Fibroblast of skin of left biceps (primary cell): ENCODE results near the gene CMIP.

Experiments
- DNase-seq, 2 experiments: peaks; one replicate each; pipeline ENCODE4 v3.0.0-alpha.2; 2013; ENCODE audit warnings: low read depth in 2 of 2

The CMIP gene

DNA sequence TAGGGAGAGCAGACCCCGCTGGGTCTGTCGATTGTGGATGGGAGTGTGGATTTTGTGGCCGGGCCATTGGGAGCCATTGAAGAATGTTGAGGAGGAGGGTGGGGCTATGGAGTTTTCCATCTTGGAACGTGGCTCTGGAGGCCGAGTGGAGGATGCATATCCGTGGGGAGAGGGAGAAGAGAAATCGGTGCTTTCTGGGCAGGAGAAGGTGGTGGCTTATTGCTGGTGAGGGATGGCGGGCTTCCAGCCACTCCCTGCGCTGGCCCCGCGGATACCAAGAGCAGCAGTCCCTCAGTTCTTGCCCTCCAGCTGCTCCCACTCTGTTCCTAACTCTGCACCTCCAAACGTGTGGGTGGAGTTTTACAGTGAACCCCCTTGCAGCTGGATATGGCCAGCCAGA is 162.4 kb downstream of the CMIP start:
- no peak for DNase-seq

DNA sequence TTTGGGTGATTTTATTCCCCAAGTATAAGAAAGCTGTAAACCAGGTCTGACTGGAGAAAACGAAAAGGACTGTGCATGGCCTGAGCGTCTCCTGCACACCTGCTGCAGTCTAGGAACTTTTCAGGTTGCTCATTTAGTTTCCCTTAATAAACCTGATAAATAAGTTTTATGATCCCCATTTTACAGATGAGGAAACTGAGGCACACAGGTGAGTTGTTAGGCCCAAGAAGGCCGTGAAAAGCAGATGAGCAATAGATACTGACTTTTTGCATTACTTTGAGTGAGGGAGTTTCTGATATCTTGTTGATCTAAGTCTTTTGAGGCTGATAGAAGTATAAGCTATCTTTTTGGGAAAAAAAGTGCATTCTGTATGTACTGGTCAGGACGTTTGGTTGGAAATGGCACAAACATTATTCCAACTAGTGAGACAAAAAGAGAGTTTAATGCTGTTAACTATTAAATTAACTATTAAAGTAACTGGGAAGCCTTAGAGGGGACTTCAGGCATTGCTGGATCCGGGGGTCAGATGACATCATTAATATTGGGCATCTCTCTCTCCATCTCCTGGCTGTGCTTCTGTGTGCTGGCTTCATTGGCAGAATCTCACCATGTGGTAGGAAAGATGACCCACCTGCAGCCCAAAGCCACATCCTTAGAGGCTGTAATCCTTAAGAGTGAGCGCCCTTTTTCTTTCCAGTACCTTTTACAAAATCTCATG is 163.4 kb downstream of the CMIP start:
- no peak for DNase-seq

DNA sequence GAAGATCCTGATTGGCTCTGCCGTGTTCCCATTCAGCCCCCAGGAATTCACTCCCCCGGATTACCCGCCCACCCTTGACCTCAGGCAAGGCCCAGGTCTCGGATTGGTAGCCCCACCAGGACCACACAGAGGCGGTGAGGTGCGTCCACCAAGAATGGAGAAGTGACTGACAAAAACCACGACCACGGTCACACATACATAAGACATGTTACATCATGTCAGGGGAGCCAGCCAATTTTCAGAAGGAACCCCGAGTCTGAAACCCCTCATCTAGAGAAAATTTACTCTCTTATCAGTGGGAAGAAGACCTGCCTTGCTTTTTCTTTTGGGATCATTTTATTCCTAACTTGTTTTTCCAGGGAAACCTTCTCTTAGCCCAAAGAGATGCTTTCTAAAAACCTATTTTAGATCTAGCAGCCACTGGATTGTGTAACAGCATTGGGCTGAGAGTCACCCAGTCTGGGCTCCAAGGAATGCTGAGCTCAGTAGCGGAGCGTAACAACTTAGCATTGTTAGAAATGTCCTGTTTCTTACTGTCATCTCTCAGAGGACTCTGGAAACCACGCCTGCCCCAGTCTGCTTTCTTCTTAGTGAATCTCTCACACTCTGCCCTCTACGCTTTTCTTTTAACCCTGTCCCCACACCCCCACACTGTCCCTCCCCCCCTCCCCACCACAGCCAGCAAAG is 164.1 kb downstream of the CMIP start:
- peak in 1 of 2 experiments; percentile 28 for DNase-seq

DNA sequence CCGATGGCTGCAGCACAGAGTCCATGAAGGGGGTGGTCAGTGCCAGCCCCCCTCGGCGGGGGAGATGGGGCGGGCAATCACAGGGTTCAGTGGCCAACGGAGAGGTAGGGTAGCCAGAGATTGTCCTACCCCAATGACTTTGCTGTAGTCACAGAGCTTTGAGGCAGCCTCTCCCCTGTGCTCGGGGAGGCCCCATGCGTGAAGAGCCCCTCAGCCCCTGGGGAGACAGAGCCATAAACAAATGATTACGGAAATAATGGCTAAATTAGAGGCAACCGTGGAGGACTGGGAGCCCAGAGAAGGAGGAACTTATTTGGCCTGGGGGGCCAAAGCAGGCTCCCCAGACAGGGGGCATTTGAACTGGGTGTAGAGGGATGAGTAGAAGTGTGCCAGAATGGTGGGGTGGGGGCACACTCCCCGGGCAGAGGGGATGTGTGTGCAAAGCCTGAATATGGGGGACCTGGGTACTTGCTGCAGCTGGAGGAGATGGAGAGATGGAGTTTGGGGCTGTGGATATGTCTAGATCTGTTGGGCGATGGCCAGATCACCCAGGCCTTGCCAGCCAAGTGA is 164.8 kb downstream of the CMIP start:
- DNase-seq: no peak

DNA sequence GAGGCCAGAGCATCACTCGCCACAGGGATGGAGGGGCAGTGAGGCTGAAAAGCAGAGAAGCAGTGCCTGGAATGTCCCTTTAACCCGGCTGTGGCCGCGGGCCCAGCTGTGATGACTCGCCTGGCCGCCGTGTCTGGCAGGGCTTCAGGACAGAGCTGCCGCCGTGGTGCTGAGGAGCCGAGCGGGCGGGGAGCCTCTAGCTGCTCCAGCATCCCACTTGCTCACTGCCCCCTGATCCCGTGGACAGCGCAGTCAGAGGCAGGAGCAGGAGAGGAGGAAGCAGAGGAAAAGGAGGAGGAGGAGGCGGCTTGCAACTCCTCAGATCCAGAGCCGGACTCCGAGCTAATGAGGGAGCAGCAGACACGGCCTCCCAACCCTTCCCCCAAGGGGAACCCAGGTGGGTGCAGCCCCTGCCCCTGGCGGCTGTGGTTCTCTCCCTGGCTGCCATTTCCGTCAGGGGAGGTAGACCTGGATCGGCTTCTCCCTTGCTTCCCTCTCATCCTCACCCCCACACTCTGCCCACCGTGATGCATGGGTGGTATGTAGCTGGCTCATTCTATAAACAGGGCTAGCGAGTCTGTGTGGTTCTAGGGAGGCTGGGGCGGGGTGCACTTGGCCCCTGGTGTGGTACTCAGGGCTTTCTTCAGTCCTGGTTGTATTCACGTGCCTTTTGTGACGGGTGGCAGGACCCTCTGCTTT is 165.7 kb downstream of the CMIP start:
- DNase-seq: peak in 1 of 2 experiments; percentile 15

DNA sequence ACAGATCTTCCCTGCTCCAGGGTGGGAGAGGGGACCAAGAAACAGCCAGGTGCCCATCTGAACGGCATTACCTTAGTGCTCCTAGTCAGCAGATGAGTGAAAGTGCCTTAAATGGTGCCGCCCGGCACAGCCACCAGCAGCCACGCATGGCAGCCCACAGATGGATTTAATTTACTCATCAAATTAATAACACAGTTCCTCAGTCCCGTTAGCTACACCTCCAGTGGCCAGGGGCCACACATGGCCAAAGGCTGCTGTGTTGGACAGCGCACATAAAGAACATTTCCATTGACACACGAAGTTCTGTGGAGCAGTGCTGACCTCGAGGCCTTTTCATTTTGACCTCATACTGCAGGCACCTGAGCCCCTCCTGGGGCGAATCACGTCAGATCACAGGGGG is 166.3 kb downstream of the CMIP start:
- DNase-seq: no peak

DNA sequence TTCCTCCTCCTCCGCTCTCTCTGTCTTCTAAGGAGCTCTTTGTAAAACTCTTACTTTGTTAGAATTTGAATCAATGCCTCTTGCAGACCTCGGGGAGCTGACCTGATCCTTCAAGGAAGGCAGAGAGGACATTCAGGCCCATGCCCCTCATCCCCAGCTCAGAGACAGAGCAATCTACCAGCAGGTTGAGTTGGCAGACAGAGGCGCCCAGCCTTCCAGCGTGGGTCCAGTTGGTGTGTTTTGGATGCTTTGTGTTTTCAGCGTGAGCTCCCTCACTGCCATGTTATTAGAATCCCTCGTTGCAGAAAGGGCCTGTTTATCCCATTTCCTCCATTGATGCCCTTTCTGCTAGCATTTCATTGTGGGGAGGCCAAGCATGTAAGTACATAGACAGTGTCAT is 167.1 kb downstream of the CMIP start:
- no peak for DNase-seq

DNA sequence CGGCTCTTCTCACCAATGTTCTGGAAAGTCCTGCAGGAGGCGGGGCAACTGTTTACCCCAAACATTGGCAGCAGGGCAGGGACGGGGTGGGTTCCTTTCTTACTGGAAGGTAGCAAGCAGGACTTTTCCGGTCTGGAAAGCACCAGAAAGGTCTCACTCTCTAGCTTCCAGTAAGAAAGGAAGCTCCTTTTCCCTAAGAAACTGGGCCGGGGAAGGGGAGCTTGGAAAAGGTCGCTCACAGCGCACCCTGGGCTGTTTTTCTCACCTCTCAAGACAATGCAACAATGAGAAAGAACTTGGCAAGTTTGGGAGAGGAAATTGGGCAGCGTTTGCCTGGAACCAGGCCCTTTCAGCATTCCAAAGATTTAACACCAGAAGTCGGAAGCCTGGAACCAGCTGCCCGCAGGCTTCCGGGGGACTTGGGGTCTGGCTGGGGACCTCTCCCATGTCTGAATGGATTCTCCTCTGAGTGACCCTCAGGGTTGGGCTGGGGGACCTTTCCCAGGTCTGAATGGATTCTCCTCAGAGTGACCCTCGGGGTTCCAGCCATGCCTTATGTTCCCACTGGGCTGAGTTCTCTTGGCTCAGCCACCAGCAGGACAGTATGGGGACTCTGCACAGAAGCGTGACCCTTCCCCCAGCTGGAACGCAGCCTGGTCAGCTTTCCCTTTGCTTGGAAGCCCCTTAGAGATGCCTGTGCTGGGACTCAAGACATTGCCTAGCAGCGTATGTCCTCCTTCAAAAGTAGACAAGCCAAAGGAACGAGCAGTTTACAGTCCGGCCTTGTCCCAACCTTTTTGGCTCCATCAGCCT is 167.9 kb downstream of the CMIP start:
- no peak for DNase-seq

DNA sequence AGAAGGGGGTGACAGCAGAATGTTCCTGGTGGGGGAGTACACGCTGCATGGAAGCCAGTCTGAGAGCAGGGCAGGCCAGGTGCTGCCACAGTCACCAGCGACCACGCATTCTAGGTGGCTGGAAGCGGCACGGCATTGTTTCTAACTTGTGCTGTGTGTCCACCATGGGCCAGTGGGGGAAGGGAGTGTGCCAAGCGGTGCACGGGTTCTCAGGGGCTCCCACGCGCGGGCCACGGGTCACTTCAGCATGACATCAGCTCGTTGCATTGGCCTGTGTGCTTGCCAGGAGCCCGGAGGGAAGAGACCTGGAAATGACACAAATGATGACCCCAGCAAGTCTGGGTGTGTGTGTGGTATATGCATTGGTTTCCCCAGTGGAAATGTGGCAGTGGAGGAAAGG is 169.6 kb downstream of the CMIP start:
- DNase-seq: no peak

DNA sequence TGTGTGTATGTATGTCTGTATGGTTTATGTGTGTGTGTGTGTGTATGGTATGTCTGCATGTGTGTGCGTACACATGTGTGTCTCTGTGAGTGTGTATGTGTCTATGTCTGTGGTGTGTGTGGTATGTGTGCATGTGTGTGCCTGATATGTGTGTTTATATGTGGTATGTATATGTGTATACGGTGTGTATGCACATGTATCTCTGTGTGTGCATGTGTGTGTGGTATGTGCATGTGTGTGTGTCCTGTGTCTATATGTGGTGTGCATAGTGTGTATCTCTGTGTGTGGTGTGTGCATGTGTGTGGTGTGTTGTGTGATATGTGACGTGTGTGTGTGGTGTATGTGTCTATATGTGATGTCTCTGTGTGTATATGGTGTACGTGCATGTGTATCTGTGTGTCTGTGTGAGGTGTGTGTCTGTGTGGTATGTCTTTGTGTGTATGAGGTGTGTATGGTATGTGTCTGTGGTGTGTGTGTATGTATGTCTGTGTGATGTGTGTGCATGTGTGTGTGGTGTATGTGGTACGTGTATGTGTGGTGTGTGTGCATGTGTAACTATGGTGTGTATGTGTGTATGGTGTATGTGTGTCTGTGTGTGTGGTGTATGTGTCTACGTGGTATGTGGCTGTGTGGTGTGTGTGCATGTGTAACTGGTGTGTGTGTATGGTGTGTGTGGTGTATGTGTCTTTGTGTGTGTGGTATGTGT is 170.2 kb downstream of the CMIP start:
- no peak for DNase-seq

DNA sequence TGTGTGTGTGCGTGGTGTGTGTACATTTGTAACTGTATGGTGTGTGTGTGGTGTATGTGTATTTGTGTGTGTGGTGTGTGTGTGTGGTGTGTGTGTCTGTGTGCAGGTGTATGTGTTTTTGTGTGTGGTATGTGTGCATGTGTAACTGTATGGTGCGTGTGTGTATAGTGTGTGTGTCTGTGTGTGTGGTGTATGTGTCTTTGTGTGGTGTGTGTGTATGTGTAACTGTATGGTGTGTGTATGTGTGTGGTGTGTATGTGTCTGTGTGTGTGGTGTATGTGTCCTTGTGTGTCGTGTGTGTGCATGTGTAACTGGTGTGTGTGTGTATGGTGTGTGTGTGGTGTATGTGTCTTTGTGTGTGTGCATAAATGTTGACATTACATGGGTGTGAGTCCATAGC is 170.8 kb downstream of the CMIP start:
- DNase-seq: no peak

DNA sequence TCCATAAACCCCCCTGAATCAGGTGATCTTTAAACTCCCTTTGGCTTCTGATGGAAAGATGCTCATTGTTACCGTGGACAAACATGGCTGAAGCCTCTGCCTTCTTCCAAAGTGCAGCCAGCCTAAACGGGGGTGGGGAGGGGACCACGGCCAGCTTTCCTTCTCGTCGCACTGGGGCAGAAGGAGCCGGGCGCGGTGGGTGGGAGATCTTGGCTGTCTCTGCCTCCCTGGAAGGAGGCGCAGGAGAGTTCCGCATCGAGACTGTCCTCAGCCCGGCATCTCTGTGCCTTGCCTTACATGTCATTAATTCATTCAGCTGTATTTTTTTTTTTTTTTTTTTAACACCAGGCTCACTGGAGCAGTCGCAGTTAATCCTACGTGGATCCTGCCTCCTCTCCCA is 171.2 kb downstream of the CMIP start:
- DNase-seq: no peak

DNA sequence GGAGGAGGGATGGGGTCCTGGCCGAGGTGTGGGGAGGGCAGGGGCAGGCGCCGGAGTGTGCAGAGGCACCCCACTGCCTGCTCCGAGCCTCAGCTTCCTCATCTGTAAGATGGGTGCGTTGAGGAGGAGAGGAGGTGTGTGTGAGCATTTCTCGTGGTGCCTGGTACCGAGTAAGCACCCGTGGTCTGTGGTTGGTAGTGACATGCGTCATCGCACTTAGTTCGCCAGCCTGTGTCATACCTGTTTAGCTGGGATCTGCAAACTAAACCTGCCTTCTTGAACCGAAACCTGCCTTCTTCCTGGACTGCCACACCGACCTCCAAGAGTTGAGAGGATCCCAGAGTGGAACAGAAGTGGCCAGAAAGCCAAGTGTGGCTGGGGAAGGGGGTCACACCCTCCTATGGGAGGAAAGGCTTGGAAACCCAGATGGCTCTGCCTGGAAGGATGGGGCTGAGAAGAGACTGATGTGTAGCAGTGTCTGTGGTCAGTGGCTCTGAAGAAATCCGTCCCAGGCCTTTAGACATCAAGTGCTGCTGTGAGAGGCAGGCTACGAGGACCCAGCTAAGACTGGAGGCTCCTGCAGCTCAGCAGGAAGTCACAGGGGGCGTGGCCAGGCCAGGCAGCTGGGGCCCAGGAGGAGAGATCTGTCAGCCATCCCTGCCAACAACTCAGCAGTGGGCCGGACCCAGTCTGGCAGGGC is 171.9 kb downstream of the CMIP start:
- DNase-seq: no peak

DNA sequence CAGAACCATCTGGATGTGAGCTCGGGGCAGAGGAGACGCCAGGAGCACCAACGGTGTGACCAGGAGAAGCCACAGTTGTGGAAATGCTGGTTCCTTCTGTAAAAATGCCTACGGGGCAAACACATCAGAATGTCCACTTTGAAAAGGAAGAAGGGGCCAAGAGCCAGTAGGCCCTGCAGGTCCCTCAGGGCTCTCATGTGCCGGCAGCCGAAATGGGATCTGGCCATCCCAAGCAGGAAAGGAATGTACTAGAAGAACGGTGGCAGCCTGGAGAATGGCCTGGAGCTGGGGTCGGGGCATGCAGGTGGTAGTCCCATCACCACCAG is 172.4 kb downstream of the CMIP start:
- no peak for DNase-seq

DNA sequence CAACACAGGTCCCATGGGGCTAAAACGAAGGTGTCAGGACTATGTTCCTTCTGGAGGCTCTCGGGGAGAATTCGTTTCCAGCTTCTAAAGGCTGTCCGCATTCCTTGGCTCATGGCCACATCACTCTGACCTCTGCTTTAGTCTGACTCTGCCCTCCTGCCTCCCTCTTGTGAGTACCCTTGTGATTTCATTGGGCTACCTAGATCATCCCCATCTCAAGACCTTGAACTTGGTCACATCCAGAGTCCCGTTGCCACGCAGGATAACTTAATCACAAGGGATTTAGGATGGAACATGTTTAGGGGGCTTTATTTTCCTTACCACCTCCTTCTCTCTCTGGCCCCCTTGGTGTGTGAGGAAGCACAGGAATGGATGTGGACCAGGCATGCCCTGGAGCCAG is 173.6 kb downstream of the CMIP start:
- DNase-seq: no peak

DNA sequence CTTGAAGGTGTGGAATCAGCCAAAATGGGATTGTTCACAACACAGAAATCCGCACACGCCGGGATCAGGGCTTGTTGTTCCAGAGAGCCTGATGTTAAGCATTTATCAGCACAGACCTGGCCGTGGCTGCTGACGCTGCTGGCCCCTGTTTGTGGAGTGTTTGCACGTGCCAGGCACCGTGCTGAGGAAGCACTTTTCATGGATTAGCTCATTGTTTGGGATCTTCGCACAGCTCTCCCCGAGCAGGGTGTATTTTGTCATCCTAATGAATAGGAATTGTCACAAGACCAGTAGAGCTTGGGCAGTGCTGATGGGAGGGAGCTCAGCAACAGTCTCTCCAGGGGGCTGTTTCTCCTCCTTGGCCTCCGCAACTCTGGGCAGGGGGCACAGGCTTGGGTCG is 174.1 kb downstream of the CMIP start:
- DNase-seq: no peak

DNA sequence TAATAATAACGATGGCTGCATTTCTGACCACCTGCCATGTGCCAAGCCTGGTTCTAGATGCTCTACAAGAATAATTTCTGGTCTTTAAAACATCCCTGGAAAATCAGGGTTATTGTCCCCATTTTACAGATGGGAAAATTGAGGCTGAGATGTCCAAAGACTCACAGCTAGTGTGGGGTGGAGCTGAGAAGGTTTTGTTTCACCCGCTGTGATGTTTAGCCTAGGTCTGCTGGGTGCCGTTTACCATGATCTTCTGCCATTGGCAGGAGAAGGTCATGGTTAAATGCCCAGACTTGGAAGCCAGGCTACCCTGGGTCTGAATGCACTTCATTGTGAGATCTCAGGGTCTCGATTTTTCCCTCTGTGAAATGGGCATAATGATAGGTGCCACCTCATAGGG is 175.4 kb downstream of the CMIP start:
- no peak for DNase-seq

DNA sequence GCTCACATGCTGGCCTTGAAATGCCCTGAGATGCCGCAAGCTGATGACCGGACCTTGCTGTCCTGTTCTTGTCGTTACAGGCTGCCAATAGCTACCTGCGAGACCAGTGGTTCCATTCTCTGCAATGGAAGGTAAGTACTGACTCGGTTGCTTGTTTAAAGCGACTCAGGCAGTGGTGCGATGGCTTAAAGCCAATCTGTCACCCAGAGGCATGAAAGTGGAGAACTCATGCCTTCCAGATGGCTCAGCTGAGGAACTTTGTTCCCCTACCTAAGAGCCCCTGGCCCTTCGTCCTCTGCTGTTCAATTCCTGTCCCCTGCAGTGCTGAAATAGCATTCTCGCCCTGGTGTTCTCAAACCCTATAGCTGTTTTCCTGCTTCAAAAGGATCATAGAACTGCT is 176.2 kb downstream of the CMIP start:
- no peak for DNase-seq

DNA sequence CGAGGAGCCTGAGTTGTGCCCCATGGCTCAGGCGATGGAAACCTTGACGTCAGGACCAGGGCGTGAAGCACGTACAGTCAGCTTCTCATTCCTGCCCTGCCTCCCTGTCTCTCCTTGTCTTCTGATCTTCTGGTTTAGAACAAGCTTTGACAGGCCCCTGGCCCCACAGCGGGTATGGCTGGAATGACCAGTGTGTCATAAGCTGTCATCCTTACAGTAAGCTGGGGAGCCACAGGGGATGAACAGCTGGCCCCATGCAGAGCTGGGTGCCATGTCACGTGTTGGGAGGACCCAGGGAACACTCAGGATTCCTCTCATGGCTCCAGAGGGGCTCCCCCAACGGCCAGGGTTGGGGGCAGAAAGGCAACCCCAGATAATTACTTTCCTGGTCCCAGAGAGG is 176.9 kb downstream of the CMIP start:
- DNase-seq: no peak

DNA sequence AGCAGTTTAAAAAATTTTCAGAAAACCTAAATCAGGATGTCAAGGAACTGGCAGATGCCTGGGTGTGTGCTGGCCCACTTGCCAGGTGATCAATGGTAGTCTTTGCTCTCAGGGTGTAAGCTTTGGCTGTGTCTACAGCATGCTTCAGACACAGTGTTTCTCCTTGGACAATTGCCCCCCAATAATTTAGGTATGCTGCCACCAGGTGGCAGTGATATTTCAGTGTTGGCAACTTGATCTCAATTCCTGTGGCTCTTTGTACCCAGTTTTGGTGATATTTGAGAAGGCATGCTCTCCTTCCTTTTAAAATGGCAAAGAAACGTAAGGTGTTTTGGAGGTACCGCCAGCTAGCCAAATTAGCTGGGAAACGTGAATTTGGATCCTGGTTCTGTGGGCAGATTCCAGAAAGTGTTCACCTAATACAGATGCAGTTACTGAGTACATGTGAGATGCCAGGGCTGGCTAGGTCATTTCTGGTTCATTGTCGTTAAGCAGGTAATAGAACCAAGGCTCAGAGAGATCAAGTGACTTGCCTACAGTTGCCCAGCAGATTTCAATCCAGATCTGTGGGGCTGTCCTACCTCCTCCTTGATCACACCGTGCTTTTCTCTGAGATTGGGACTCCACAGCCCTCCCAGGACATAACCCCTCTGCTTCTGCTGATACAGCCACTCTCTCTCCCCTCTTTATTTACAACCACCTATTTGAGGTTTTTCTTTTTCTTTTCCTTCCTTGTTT is 178.9 kb downstream of the CMIP start:
- DNase-seq: no peak
